Natural killer cell treated with Interleukin-12 subunit alpha and Interleukin-12 subunit beta and Interleukin-15 and Interleukin-18, amount 100 ng/mL, for 72 hours (primary cell): ENCODE data around the gene PSEN2. TPM values are rescaled to one million over a fixed set of nuclear protein-coding genes. Genes with fewer than 3 reads are reported as not detected.
A peak's percentile ranks its signal among the peaks of the same experiment; 100 is the strongest.

Source experiments
- ATAC-seq, 2 donors: fragments of 150-1000 bp; cut with Tn5 transposase in 1 of 2; sonication (Bioruptor Pico), chemical (Tn5 transposase) in 1 of 2; 2 replicates each; pipeline ENCODE4 v1.10.0; 2021
- DNase-seq: peaks from one replicate; pipeline ENCODE4 v3.0.0; 2022; ENCODE audit warnings: low spot score
- H3K27ac Mint-ChIP-seq, 2 donors: 1 replicate in 1 of 2; 2 replicates in 1 of 2; pipeline ENCODE4 v1.8.0; 2022; ENCODE audit warnings: mixed read lengths in 2 of 2, mild to moderate bottlenecking in 1 of 2, moderate library complexity in 1 of 2
- H3K27me3 Mint-ChIP-seq, 2 donors: 1 replicate in 1 of 2; 2 replicates in 1 of 2; pipeline ENCODE4 v1.8.0; 2022; ENCODE audit warnings: mixed read lengths in 2 of 2
- H3K36me3 Mint-ChIP-seq: one replicate; pipeline ENCODE4 v1.8.0; 2022; ENCODE audit warnings: mixed read lengths
- H3K4me1 Mint-ChIP-seq, 2 donors: 1 replicate in 1 of 2; 2 replicates in 1 of 2; pipeline ENCODE4 v1.8.0; 2022; ENCODE audit warnings: low read depth in 2 of 2, mixed read lengths in 2 of 2, mild to moderate bottlenecking in 1 of 2
- H3K4me3 Mint-ChIP-seq: one replicate; pipeline ENCODE4 v1.8.0; 2022; ENCODE audit warnings: mixed read lengths
- H3K9me3 Mint-ChIP-seq: 2 replicates; pipeline ENCODE4 v1.8.0; 2022; ENCODE audit warnings: mixed read lengths
- total RNA-seq, 2 donors: library from RNA; stranded (reverse); gene quantifications; one replicate each; pipeline ENCODE4 v1.2.3, GENCODE V29; 2022

The PSEN2 gene
- total RNA-seq, 2 donors from 2014 or later, result 20.3 to 21.8 TPM

GRCh38 chr1:226872437-226872836, 2.0 kb downstream of the PSEN2 start:
- no peak for ATAC-seq
- H3K27me3 Mint-ChIP-seq, result no peaks in the 10 kb centered on the region
- H3K4me3 Mint-ChIP-seq, result peak overlapping the region; percentile 54
- H3K9me3 Mint-ChIP-seq, result no peaks in the 10 kb centered on the region
- peak overlapping the region in 1 of 2 donors; percentile 43 for H3K27ac Mint-ChIP-seq
- no peaks in the 10 kb centered on the region for H3K36me3 Mint-ChIP-seq
- no peak for DNase-seq
- H3K4me1 Mint-ChIP-seq, result peaks cover 10 to 15% of the 10 kb centered on the region in 2 donors

GRCh38 chr1:226873771-226874578, 3.6 kb downstream of the PSEN2 start:
- H3K27ac Mint-ChIP-seq, result no peak overlapping the region

GRCh38 chr1:226874579-226875425, 4.4 kb downstream of the PSEN2 start:
- Mint-ChIP-seq H3K27ac (no peak overlapping the region), H3K36me3 (peaks cover 5% of the 10 kb centered on the region), H3K4me1 (peaks cover 6 to 11% of the 10 kb centered on the region in 2 donors), H3K27me3 (no peaks in the 10 kb centered on the region), H3K9me3 (no peaks in the 10 kb centered on the region), H3K4me3 (no peak overlapping the region)
- ATAC-seq (no peak), DNase-seq (no peak)

More at GRCh38 chr1:226873771-226874578, 3.6 kb downstream of the PSEN2 start:
- H3K4me1 Mint-ChIP-seq, result peaks cover 10 to 15% of the 10 kb centered on the region in 2 donors
- H3K9me3 Mint-ChIP-seq, result no peaks in the 10 kb centered on the region
- H3K36me3 Mint-ChIP-seq, result no peaks in the 10 kb centered on the region
- no peak for ATAC-seq
- H3K4me3 Mint-ChIP-seq, result no peak overlapping the region
- no peak for DNase-seq
- H3K27me3 Mint-ChIP-seq, result no peaks in the 10 kb centered on the region

- H3K4me3 Mint-ChIP-seq, result no peak overlapping the region
- DNase-seq (no peak), ATAC-seq (no peak)
- no peaks in the 10 kb centered on the region for H3K27me3 Mint-ChIP-seq
- peaks cover 5% of the 10 kb centered on the region for H3K36me3 Mint-ChIP-seq
- no peaks in the 10 kb centered on the region for H3K9me3 Mint-ChIP-seq
- H3K4me1 Mint-ChIP-seq, result peaks cover 7% of the 10 kb centered on the region in 2 donors
- no peak overlapping the region for H3K27ac Mint-ChIP-seq
Observed at GRCh38 chr1:226875641-226876295, 5.4 kb downstream of the PSEN2 start.

- H3K27ac Mint-ChIP-seq, result no peak overlapping the region
- no peaks in the 10 kb centered on the region for H3K27me3 Mint-ChIP-seq
- ATAC-seq, result no peak
- H3K9me3 Mint-ChIP-seq, result no peaks in the 10 kb centered on the region
- DNase-seq, result no peak
- H3K36me3 Mint-ChIP-seq, result peaks cover 11% of the 10 kb centered on the region
- H3K4me1 Mint-ChIP-seq, result peaks cover 10 to 19% of the 10 kb centered on the region in 2 donors
- H3K4me3 Mint-ChIP-seq, result no peak overlapping the region
Observed at GRCh38 chr1:226877669-226878068, 7.3 kb downstream of the PSEN2 start.

- H3K36me3 Mint-ChIP-seq, result peaks cover 11% of the 10 kb centered on the region
- peaks cover 36 to 45% of the 10 kb centered on the region in 2 donors for H3K4me1 Mint-ChIP-seq
- ATAC-seq, result no peak
- DNase-seq, result peak; percentile 16
- no peaks in the 10 kb centered on the region for H3K9me3 Mint-ChIP-seq
- no peaks in the 10 kb centered on the region for H3K27me3 Mint-ChIP-seq
- H3K27ac Mint-ChIP-seq, result peak overlapping the region; percentile 89 to 96
- H3K4me3 Mint-ChIP-seq, result no peak overlapping the region
Observed at GRCh38 chr1:226880372-226881287, 10.2 kb downstream of the PSEN2 start.

GRCh38 chr1:226881515-226882185, 11.2 kb downstream of the PSEN2 start:
- peak; percentile 45 for DNase-seq

GRCh38 chr1:226882187-226882586, 11.8 kb downstream of the PSEN2 start:
- peak; percentile 8 for DNase-seq
- H3K36me3 Mint-ChIP-seq, result peaks cover 11% of the 10 kb centered on the region
- H3K4me1 Mint-ChIP-seq, result peaks cover 40 to 45% of the 10 kb centered on the region in 2 donors
- ATAC-seq, result no peak
- peak overlapping the region; percentile 76 for H3K4me3 Mint-ChIP-seq
- H3K27ac Mint-ChIP-seq, result peak overlapping the region; percentile 89 to 96
- no peaks in the 10 kb centered on the region for H3K9me3 Mint-ChIP-seq
- H3K27me3 Mint-ChIP-seq, result no peaks in the 10 kb centered on the region

More at GRCh38 chr1:226881515-226882185, 11.2 kb downstream of the PSEN2 start:
- peaks cover 11% of the 10 kb centered on the region for H3K36me3 Mint-ChIP-seq
- no peaks in the 10 kb centered on the region for H3K9me3 Mint-ChIP-seq
- no peaks in the 10 kb centered on the region for H3K27me3 Mint-ChIP-seq
- peaks cover 40 to 45% of the 10 kb centered on the region in 2 donors for H3K4me1 Mint-ChIP-seq
- peak overlapping the region; percentile 89 to 96 for H3K27ac Mint-ChIP-seq
- H3K4me3 Mint-ChIP-seq, result peak overlapping the region; percentile 76
- ATAC-seq, result no peak

- peaks cover 11% of the 10 kb centered on the region for H3K36me3 Mint-ChIP-seq
- H3K27ac Mint-ChIP-seq, result peak overlapping the region; percentile 89 to 96
- ATAC-seq, result peak; percentile 88 to 92
- H3K27me3 Mint-ChIP-seq, result no peaks in the 10 kb centered on the region
- H3K9me3 Mint-ChIP-seq, result no peaks in the 10 kb centered on the region
- H3K4me3 Mint-ChIP-seq, result peak overlapping the region; percentile 76
- H3K4me1 Mint-ChIP-seq, result peaks cover 40 to 45% of the 10 kb centered on the region in 2 donors
- peak; percentile 69 for DNase-seq
Observed at GRCh38 chr1:226882631-226883409, 12.4 kb downstream of the PSEN2 start.

GRCh38 chr1:226883630-226884029, 13.2 kb downstream of the PSEN2 start:
- DNase-seq (peak; percentile 41), ATAC-seq (no peak)
- H3K27me3 Mint-ChIP-seq, result no peaks in the 10 kb centered on the region
- H3K27ac Mint-ChIP-seq, result peak overlapping the region; percentile 89 to 96
- H3K4me3 Mint-ChIP-seq, result peak overlapping the region; percentile 76
- H3K4me1 Mint-ChIP-seq, result peaks cover 40 to 45% of the 10 kb centered on the region in 2 donors
- peaks cover 11% of the 10 kb centered on the region for H3K36me3 Mint-ChIP-seq
- no peaks in the 10 kb centered on the region for H3K9me3 Mint-ChIP-seq

GRCh38 chr1:226884116-226884625, 13.8 kb downstream of the PSEN2 start:
- DNase-seq (peak; percentile 18), ATAC-seq (no peak)
- H3K4me3 Mint-ChIP-seq, result peak overlapping the region; percentile 63
- no peaks in the 10 kb centered on the region for H3K9me3 Mint-ChIP-seq
- H3K27ac Mint-ChIP-seq, result peak overlapping the region; percentile 34 to 96
- peaks cover 40 to 45% of the 10 kb centered on the region in 2 donors for H3K4me1 Mint-ChIP-seq
- H3K36me3 Mint-ChIP-seq, result peaks cover 11% of the 10 kb centered on the region
- H3K27me3 Mint-ChIP-seq, result no peaks in the 10 kb centered on the region
